HG03521 (cell line): Measurements from ENCODE around the gene ADCY5.
"Not testable (repeated sequence)": the region's sequence is repeated elsewhere in the genome, so short reads cannot be mapped to it uniquely, and the experiment has no call there.

Source experiments
- ATAC-seq: cut with Tn5 transposase; IDR thresholded peaks from one replicate; pipeline ENCODE4 v1.9.1; 2021; ENCODE audit warnings: mild to moderate bottlenecking, moderate library complexity; ENCODE audit not compliant: unreplicated experiment

The ADCY5 gene

DNA sequence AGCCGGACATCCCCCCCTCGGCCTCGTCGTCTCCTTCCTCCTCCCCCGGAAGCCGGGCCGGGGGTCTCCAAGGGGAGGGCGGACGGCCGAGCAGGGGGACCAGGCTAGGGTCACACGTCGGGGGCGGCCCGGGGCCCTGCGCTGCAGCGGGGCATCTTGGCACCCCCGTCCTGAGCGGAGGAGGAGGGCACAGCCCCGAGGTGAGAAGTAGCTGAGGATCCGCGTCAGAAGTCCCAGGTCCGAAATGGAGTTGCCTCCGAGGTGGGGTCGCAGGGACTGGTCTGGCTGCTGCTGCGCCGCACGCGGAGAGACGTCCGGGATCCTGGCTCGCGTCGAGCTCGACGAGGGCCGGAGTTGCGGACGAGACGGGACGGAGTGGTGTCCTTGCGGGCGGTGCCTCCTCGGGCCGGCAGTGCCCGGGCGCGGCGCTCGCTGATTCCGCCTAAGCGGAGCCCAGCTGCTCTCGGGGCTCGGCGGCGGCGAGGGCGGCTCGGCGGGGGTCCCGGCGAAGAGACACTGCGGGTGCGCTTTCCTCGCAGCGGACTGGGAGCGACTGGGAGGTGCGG is at the start of gene ADCY5:
Gene ADCY5 (minus strand): TSS at position 555 of the 566 bp plus-strand sequence. CDS start 545 bp downstream, at position 10.
- no peak for ATAC-seq

DNA sequence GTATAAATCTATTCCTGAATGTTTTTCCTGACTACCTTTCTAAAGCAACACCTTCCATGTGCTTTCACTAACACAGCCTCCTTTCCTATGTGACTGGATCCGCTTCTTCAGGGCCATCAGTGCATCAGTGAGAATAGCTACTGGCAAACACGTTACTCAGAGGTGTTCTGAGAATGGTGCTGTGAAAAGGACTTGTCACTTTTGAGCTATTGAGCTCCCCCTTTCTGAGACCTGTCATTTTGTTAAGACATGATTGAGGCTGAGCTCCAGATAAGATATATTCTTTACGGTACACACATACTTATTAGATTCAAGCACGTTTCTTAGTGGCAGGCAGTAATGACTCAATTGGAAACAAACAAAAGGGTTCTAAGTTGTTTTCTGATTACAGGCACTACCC is 45.0 kb upstream of the ADCY5 start:
- ATAC-seq, result no peak

DNA sequence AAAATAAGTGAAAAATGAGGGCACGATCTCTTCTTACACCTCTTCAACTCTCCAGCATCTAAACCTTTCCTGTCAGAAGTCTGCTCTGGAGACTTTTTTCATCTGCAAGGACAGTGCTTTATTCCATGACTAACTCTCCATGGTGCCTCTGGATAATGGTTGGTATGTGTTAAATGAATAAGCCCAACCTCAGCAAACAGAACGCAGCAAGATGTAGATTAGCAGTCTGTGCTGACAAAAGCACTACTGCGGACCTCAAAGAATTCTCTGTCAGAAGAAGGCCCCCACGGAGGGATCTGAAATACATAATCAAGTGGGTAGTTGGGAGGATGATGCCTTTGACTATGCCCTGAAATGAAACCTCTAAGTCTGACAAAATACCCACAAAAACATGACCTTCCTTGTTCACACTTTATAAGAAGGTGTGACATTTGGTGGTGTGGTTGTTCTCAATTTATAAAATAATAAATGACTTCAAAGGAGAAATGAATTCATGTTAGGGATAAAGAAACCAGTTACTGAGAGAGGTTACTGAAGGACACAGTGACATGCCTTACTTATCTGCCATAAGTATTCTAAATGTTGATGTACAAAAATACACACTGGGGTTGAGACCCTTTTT is 43.2 kb upstream of the ADCY5 start:
- no peak for ATAC-seq

DNA sequence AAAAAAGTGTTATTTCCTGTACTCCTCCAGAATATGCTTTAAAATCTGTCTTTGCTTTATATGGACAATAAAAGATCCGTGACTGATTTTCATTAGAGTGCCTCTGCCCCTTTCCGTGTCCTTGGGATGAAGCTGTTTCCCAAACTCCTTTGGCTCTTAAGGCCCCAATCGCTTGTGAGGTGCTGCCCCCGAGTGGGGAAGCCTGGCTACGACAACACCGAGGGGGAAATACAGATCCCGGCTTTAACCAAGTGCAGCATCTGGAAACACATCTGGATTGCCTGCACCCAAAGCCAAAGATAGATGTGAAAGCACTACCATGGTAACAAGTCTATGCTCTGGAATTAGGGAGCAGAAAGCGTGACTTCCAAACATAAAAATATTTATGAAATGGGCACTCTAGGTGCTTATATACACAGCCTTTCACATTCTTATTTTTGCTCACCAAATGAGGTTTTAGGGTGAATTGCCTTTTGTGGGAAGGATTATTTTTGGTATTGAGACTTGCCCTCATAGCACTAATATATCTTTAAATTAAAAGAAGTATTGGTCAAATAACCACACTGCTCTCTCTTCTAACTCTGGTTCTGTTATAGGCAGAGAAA is 40.6 kb upstream of the ADCY5 start:
- no peak for ATAC-seq

DNA sequence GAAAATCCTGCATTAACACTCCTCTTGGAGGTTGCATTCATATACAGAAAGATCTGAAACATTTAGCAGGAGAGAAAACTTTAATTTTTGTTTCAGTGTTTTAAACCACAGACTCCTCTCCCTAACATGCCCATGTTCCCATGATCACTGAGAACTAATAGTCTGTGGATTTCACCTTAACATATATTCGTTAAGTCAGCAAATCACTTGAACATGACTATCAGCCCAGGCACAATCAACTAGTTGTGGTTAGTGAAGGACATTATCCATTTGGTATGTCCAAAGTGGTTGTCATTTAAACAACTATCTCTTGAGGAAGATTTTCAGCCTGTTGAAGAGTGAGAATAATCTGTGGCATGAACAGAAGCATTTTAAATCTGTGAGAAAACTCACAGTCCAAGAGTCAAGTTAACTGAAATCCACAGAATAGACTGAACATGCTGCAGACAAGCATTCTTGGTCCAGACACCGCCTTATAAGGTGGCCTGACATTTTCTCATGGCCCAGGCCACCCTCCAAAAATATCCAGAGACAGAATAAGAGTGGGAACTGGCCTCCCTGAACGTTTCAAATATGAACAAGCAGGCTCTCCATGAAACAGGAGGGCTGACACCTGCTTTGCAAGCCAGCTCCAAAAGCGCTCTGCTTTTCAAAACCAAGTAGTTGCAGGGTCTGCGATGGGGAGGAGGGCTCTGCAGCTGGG is 39.9 kb upstream of the ADCY5 start:
- ATAC-seq, result no peak

DNA sequence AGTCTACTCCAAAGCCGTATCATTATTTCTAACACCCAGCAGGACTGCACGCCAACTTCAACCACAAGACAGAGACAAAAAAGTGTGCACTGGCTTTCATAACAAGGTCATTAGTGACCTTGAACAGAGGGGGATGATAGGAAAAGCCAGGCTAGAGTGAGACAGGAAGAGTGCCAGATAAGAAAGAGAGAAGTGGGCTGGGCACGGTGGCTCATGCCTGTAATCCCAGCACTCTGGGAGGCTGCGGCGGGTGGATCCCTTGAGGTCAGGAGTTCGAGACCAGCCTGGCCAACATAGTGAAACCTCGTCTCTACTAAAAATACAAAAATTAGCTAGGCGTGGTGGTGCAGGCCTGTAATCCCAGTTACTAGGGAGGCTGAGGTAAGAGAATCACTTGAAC is 38.2 kb upstream of the ADCY5 start:
- ATAC-seq, result not testable (repeated sequence)

DNA sequence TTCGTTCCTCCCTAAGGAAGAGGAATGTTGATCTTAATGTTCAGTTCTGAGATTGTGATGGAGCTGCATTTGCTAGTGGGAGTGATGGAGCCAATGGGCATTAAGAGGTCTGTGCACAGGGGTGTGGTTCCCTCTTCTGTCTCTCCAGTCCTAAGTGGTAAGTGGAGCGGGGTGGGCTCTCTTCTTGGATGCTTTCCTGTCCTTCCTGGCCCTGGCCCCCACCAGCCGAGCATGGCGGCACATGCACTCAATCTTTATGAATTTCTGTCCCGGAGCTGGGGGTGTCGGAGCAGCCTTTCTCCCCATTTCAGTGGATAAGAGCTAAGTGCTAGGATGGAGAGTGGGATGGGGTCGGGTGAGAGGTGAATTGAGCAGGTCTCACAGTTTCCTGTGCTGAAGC is 37.6 kb upstream of the ADCY5 start:
- no peak for ATAC-seq

DNA sequence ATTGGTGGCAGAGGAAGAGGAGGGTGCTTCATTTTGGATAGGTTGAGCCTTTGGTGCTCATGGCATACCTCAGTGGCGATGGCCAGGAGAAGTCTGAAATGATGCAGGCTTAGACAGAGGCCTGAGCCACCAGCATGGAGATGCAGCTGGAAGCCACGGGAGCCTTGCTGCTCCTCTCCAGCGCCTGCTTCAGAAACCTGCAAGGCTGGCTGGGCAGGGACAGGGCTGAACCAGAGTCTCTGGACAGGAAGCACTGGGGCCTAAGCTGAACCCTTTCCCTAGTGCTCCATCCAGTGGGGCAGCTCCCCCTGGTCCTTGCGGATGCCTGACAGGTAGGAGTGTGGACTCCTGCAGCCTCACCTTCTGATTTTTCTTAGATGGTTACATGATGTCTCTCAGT is 36.7 kb upstream of the ADCY5 start:
- no peak for ATAC-seq

DNA sequence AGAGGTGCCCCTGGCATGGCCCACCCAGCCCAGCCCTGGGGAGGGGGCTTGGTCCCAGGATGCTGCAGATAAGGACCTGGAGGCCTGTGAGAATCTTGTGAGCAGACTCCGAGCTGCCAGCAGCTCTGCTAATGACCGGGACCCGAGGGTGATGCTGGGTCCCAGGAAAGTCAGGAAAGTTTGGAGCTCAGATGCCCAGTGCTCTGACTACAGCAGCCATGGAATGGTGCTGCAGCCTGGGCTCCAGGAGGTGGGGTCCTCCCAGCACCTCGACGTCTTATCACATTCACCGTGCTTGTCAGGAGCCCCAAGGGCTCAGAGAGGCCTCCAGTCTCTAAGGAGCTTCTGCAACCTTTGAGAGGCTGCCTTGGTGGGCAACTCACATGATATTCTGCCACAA is 34.3 kb upstream of the ADCY5 start:
- ATAC-seq, result no peak

DNA sequence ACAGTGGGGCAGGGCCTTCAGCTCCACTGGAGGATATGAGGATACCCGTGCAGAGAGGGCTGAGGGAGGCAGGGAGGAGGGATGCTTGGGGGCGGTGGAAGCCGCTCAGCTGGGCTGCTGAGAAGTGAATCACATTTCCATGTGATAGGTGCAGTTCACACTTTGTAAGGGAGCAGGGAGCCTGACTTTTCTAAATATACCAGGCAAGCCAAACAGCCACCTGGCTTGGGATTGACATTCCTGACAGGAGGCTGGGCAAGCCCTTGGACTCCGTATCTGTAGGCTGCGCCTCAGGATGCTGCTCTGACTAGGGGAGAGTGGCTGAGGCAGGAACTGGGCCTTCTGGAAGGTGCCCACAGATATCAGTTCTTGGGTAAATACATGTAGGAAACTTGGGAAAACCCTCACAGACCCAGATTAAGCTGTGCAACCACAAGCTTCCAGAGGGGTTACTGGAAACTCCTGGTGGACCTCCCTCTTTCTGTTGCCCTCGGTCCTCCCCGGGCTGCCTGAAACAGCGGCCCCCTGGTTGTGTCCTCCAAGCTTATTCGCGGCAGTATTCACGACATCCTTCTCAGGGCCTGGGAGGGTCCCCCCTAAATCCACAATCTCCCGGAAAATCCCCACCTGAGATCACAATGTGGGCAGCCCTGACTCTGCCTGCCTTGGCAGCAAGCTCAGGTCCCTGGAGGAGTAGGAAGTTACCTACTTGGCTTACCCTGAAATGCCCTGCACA is 33.0 kb upstream of the ADCY5 start:
- no peak for ATAC-seq

DNA sequence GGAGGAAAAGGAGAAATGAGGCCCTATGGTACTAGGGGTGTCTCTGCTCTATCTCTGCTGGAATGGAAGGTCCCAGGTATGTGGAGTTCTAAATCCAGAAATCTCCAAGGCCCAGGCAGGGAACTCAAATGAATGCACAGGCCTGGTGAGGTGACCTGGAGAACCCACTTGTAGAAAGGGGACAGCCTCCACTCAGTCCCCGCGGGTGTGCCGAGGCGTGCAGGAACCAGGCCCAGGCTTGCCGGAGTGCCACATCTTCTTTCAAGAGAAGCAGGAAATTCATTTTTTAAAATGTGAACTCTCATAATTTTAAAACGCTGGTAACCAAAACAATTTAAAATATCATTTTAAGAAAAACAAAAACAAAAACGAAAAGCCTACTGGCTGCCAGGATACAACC is 32.2 kb upstream of the ADCY5 start:
- ATAC-seq, result no peak

DNA sequence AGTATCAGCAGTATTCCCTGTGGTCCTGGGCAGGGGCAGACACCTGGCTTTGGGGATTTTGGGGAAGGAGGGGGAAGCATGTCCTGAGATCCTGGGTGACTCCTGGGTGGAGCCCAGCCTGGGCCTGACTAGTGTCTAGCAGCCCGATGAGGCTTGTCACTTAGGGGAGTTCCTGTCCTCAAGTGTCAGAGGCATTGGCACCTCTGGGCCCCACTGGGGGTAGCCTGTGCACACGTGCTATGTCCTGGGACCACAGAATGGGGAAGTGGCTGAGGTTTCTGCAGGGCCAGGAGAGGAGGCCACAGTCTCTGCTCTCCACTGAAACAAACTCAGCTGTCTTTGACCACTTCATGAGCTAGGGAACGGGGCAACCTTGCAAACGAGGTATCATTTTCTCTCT is 31.5 kb upstream of the ADCY5 start:
- no peak for ATAC-seq

DNA sequence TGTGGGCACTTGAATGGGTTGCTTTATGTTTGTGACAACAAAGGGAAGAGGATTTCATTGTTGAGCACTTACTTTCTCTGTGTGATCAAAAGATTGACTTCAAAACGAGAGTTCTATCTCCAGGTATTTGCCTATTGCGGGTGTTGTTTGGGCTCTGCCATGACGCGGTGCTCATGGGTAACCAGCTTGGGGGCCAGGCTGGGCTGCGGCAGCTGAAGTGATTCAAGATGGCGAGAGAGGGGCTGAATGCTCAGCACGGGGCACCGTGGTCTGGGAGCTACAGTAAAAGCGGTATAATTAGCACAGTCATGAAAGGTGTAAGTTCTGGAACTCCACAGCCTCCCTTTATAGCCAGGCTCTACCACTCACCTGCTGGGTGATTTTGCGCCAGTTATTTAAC is 31.0 kb upstream of the ADCY5 start:
- ATAC-seq, result no peak

DNA sequence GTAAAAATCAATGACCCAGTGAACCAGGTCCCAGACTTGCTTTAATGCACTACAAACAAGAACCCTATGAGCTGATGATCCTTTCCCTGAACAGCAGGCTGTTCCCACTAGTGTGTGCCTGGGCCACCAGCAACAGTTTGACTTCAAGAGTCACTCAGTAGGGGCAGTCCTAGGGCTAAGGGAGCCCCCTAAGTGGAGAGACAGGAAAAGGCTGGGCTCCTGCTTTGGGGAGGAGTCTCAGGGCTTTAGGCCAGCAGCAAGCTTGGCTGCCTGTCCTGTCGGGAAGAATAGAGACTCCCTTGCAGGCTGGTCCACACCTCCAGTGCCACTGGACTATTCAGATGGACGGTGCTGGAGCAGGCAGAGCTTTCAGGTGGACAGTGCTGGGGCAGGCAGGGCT is 29.4 kb upstream of the ADCY5 start:
- ATAC-seq, result no peak

DNA sequence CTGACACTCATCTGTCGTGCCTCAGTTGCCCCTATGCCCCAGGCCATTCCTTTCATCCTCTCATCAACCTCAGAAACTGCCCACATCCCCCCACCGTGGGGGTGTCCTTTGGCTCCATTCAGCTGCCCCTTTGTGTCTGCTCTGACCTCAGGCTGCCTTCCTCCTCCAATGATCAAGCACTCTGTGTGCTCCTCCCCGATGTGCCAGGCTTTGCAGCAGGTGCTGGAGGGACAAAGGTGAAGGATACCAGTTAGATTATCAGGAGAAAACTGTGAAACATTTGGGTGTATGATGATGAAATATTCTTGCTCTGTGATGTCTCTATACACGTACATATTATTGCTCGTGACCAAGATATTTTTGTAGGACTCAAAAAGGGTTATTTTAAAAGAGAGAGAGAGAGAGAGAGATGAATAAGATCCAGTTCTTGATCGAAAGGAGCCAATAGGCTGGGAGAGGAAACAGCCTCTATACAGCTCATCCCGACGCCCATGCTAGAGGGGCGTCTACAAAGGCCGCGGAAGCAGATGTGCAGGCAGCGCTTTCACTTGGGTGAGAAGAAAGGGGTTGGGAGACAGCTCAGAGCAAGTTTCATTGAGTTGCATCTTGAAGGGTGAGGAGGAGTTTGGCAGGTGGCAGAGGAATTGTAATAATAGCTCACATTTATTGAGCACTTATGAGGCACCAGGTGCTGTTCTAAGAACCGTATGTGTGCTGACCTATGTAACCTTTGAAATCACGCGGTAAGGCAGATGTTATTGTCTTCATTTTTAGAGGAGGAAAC is 28.3 kb upstream of the ADCY5 start:
- no peak for ATAC-seq

DNA sequence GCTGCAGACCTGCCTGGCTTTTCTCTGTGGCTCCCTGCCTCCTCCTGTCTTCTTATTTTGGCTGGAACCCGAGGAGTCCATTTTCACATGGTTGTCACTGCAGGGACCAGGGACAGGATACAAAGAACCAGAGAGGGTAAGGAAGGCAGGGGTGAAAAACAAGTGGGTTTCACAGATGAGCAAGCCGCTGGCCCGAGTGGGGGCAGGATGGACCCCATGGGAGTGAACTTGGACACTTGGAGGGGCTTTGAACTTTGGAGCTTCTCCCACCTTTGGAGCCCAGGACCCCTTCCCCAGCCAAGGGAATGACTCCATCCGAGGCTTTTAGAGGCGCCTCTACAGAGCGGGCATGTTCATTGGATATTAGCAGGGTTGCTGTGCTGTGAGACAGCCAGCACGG is 26.9 kb upstream of the ADCY5 start:
- no peak for ATAC-seq

DNA sequence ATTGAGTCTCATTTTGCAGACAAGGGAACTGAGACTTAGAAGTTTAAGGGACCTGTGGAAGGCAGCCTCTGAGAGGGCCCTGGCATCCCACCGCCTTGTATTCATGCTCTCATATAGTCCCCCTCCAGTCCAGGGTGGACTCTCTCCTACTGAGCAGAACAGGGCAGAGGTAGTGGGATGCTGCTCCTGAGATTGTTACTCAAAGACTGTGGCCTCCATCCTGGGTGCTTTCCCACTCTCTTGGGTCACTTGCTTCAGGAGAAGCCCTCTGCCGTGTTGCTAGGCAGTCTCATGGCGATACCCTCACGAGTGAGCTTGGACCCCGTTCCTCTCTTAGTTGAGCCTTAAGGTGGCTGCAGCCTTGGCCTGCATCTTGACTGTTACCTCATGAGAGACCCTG is 22.2 kb upstream of the ADCY5 start:
- ATAC-seq, result no peak

DNA sequence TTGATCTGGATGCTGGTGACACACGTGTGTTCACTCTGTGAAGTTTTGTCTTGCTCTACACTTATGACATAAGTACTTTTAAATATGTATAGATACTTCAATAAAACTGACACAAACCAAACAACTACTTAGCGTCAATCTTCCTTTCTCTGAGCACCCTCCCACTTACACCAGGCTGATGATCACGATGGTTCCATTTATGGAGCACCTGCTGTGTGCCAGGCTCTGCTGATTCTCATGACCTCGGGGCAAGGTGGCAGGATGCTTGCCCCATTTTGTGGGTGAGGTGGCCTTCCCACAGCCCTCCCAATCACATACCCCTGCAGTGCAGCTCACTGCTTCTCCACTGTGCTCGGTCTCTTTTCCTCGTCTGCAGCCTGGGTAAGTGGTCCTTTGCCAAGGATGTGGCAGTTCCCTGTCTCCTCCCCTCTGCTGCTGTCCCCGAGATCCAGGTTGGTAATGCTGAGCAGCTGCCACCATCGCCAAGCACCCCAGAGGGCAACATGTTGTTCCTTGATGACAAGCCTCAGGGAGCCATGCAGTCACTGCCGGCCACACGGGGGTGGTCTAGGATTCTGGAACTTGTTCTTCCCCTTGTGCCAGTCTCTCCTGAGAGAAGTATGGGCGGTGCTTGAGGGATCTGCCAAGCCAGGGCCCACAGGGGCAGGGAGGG is 20.6 kb upstream of the ADCY5 start:
- no peak for ATAC-seq

DNA sequence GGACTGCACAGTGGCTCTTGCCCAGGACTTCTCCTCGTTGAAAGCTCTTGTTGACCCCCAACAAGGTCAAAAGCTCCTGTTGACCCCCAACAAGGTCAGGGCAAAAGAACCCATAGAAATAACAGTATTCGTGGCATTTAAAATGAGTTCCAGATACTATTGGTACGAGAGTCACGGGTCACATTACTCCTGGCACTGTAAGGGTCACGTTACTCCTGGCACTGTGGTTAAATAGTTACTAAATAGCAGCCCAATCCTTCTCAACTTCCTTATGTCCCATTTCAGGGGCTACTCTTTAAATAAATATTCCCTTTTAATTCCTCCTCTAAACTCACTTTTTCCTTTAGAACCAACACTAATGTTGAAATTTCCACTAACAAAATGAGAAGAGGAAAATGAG is 18.2 kb upstream of the ADCY5 start:
- no peak for ATAC-seq

DNA sequence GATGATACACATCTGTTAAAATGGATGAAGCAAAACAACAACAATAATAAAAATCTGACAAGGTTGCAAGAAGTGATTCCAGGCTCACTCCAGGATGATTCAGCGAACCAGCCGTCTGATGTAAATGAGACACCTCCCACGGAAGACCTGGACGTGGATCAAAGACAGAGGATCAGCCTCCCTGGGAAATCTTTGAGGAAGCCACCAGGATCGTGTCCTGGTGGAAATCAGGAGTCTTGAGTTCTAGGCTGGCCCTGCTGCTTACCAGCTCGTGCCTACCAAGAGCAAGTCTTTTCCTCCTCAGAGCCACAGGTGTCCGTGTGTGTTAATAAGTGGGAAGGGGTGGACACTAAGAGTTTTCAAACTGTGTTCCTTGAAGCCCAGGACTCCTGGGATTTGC is 15.3 kb upstream of the ADCY5 start:
- no peak for ATAC-seq
